Measurements from ENCODE around the gene SKI.

The SKI gene

DNA sequence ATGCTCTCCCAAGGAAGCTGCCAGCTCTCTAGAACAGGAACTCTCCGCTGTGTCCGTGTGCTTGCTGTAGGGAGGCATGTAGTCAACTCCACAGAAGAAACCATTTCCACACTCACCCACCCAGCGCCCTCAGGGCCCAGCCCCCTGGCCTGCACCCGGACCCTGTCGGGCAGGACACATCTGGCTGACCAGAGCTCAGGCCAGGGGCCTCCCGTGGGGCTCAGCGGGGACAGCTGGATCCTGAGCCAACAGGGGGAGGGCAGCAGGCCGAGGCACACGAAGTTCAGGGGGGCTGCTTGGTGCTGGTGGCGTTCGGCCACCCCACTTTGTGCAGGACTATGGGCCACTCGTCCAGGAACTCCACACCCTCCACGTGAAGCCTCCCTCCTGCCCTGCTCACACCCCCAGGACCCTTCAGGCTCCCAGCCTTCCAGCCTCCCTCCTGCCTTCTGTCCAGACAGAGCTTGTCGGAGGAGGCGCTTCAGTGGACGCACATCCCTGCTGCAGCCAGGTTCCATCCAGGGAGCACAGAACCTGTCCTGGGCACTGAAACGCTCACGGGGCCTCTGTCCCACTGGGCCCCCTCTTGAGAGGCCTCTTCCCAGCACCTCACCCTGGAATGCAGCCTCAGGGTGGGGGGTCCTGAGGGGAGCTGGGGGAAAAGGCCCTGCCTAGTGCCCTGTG, 18.6 kb upstream of the SKI start:
- no peak for DNase-seq (ENCODE audit: low read depth)

DNA sequence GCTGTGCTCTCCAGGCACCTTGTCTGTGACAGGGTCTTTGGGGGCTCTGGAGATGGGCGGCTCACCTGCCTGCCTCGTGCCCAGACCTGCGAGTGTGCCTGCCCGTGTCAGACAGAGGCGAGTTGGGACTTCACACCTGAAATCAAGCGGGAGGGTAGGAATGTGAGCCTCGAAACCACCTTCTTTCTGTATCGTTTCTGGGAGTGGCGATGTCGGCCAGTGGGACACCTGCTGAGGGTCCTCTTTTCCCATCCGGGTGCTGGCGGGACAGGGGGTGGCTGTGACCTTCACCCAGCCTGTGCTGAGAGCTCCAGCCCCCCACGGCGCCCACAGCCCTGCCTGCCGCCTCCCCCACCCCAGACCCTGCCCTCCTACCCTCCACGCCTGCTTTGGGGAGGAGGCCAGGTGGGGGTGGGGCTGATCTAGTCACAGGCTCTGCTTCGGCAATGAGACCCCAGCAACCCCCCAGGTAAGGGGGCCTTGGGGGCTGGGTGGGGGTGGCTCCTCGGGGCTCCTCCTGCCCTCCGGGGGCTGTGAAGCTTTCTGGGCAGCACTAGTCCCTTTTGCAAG, 17.9 kb upstream of the SKI start:
- DNase-seq (ENCODE audit: low read depth): no peak

GRCh38 chr1:2210786-2211185, 17.3 kb upstream of the SKI start:
- DNase-seq (ENCODE audit: low read depth): no peak

DNA sequence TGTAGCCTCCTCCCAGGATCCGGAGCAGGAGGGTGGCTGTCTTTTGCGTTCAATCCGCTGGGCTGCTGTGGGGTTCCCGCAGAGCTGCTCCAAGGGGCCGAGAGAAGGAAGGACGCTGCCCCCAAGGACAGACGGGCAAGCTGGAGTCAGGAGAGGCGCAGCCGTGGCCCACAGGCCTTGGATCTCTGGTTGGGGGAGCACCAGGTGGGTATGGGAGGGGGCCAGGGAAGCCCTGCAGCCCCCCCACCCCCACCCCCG, 15.9 kb upstream of the SKI start:
- DNase-seq (ENCODE audit: low read depth): no peak

DNA sequence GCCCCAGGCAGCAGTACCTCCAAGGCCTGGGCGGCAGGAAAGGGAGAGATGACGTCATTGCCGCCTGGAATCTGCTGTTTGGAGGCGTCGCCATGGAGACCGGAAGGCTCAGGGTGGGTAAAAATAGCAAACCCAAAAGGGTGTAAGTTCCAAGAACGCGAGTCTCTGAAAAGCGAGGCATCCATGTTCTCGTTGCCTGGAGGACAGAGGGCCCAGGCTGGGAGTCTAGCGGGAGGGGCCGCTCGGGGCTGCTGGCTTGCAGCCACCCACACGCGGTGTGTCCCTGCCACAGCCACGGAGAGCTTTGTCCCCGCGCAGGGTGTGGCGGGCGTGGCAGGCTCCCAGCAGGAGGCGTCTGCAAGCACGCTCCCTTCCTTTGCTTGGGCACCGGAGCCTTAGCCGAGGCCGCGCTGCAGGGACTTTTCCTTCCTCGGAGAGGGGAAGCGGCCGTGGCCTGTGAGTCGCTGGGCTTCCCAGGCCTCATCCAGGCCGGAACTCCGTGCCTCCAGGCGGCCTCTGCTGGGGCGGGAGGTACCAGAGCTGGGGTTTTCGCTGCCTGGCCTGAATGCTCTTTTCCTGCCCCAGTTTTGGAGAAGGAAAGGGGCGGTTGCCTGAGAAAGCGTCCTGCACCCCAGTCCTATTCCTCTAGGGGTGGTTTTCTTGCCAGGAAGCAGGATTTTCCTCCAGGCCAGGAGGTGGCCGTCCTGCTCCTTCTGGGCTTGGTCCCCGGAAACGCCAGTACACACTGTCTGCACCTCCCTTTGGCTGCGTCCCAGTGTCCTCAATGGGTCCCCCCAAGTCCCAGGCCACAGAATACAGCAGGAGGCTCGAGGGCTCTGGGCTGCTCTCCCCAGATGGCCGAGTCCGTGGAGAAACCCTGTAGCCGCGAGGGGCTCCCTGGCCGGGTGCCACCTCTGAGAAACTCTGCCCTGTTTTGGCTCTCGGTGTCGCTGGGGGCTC, 15.3 kb upstream of the SKI start:
- peak; percentile 95 for DNase-seq (ENCODE audit: low read depth)

DNA sequence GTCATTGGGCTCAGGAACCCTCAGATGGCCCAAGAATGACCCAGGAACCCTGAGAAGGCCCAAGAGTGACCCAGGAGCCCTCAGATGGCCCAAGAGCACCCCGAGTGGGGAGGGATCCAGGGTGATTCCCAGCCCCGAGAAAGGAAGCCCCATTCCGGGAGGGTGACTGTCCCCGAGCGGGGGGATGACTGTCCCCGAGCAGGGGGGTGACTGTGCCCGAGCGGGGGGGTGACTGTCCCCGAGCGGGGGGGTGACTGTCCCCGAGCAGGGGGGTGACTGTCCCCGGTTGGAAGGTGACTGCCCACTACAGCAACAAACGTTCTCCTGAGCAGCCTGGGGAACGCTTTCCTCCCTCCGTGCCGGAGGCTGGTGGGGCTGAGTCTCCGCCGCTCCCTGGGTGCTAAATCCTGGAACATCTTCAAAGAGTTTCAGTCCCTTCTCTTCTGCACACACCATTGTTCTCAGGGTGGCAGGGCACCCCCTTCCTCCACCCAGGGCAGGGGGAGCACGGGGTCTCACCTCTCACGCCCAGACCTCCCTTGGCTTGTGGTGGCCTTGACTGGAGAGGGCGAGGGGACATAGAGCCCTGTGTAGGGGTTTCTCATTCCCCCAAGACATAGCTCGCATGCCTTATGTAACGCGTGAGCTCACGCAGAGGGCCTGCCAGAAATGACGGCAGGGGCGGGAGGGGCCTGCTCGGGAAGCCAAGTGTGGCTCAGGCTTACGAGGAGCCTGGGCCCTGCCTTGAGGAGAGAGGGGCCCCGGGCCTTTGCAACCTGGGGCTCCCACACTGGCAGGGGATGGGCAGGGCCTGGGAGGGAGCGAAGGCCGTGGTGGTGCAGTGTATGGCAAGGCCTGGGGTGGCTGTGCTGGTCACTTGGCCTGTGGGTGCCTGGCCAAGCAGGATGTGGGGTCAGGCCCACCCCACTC, 14.3 kb upstream of the SKI start:
- DNase-seq (ENCODE audit: low read depth): peak; percentile 54

DNA sequence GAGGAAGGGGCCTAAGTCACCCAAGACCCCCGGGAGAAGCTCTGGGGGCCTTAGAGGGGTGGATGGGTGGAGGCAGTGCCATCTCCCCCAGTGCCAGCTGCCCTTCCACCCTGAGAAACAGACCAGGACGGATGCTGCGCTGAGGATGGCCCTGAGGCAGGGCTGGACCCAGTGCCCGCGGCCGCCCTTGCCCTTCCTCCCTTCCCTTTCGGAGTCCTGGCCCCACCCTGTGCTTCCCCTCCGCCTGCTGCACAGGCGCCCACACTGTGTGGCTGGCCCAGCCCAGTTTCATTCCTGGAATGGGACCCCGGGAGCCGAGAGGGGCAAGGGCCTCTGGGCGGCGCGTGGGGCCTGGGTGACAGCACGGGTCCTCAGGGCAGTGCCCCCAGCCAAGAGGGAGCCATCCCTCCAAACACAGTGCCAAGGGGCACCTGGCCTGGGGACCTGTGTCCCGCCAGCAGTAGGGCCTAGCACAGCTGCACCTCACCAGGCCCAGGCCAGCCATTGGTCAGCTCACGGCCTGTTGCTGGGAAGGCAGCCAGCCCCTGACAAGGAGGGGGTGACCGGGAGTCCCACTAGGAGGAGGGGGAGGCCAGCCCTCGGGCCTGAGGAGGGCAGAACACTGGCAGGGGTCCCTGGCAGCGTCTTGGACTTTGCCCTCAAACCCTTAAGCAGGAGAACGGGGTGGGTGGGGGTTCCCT, 13.4 kb upstream of the SKI start:
- no peak for DNase-seq (ENCODE audit: low read depth)

GRCh38 chr1:2215329-2215728, 12.8 kb upstream of the SKI start:
- DNase-seq (ENCODE audit: low read depth): no peak

- DNase-seq (ENCODE audit: low read depth): no peak
Observed at GRCh38 chr1:2215909-2216766, 12.0 kb upstream of the SKI start.

DNA sequence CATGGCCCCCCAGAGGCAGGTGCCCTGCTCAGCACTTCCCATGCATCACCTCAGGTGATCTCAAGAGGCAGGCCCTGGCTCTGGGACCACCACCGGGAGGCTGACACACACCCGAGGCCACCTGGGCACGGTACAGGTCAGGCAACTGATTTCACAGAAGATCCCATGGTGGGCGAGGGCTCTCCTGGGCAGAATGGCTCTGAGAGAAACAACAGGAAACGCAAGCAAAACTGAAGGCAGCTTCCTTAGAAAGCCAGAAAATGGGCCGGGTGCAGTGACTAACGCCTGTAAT, 11.4 kb upstream of the SKI start:
- no peak for DNase-seq (ENCODE audit: low read depth)

DNA sequence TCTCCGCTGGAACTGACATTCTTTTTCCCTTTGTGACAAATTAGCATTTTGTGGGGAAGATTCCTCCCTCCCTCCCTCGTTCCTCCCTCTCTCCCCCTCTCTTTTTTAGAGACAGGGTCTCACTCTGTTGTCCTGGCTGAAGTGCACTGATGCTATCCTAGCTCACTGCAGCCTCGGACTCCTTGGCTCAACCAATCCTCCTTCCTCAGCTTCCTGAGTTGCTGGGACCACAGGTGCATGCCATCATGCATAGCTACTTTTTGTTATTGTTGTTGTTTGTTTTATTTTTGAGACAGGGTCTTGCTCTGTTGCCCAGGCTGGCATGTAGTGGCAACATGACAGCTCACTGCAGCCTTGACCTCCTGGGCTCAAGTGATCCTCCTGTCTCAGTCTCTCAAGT, 6.8 kb upstream of the SKI start:
- DNase-seq (ENCODE audit: low read depth): no peak

- DNase-seq (ENCODE audit: low read depth): no peak
Observed at GRCh38 chr1:2224170-2224584, 3.9 kb upstream of the SKI start.

GRCh38 chr1:2224631-2225428, 3.3 kb upstream of the SKI start:
- DNase-seq (ENCODE audit: low read depth): no peak

DNA sequence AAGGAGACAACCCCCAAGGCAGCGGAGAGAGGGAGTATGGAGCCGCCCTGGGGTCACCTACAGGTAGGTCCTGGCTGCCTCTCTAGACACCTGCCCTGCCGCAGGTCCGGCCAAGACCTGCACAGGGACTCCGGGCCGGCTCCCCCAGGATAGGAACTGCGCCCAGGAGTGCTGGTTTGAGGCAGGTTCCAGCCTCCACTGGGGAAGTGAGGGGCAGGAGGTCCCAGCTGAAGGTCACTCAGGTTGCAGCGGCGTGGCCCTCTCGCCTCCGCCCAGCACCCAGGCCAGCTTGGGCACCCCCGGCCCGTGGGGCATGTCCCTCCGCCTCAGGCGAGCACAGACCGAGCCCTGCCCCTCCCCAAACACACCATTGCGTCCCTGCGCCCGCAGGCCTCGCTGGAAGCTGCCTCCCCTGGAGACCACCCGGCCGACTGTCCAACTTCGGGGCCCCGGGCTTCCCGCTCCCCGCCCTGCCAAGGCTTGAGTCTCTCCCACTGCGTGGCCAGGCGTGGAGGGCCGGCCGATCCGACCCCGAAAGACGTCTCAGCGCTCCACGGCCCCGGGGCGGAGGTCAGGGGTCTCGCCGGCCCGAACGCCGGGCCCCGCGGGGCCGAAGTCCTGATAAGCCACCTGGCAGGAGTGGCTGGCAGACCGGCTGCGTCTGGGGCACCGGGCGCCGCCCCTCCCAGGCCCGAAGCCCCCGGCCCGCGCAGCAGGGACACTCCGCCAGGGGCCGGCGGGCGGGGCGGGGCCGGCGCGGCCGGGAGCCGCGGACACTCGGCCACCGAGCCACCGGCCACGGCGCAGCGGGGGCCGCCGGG, 1.4 kb upstream of the SKI start:
- no peak for DNase-seq (ENCODE audit: low read depth)

DNA sequence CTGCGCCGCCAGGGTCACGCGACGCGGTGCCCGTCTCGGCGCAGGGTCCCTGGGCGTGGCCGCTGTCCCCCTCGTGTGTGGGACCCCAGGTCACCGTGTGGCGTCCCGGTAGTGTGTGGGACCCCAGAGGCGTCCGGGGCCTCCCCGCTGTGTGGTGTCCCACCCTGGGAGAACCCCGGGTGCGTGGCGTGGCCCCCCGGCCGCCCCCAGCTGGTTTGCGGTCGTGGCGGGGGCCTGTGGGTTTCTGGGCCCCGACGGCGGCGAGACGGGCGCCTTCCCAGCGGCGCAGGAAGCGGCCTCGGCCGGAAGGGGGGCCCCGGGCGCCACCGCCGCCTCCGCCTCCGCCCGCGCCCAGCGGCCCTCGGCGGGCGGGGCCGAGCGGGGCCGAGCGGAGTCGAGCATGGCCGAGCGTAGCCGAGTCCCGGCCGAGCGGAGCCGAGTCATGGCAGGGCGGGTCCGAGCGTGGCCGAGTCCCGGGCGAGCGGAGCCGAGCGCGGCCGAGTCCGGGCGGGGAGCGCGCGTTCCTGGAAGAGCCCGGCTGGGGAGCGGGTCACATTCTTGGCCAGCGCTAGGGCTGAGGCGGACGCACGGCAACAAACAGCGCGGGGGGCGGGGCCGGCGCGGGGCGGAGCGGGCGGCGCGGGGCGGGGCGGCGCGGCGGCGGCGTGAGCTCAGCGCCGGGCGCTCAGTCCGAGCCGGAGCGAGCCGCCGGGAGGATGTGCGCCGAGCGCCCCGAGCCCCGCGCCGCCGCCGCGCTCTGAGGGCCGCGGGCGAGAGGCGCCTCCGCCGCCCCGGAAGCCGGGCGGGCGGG, 568 bp upstream of the SKI start:
- peak; percentile 95 for DNase-seq (ENCODE audit: low read depth)

GRCh38 chr1:2228694-2229036, 546 bp downstream of the SKI start:
- peak; percentile 40 for DNase-seq (ENCODE audit: low read depth)

- DNase-seq (ENCODE audit: low read depth): peak; percentile 64
Observed at GRCh38 chr1:2229037-2229864, 1.1 kb downstream of the SKI start.

Data from ELR (cell line).